ENCODE data around the gene DPCD.

The DPCD gene

GRCh38 chr10:101587725-101588653, at the start of gene DPCD, which contains the start of gene POLL:
Gene DPCD, plus strand, starts transcription at chr10:101588321. Its CDS starts 16 bp downstream, at chr10:101588337.
Gene POLL, minus strand, starts transcription at chr10:101588257. Its CDS starts 897 bp downstream, at chr10:101587360.
- ChIA-PET CTCF (interaction anchor here (0.6 to 2.3 kb wide), 5 partner anchors 15 to 427 kb away, joined by 3 to 7 read pairs (median 3); no protein-coding TSS in a partner anchor), POLR2A (ENCODE audit: low non-redundant PET) (interaction anchor here (0.6 to 0.8 kb wide), 2 partner anchors 10 to 233 kb away, joined by 3 read pairs; no protein-coding TSS in a partner anchor)
- TF ChIP-seq CTCF (conservative IDR thresholded peaks at IDR 0.05; ENCODE audit: low read depth) = no peak
- peak; percentile 98 for DNase-seq (ENCODE audit: low spot score)
- H3K27ac ChIP-seq = peak within 1 kb of the TSS; percentile 62

GRCh38 chr10:101538446-101538845, 49.7 kb upstream of the DPCD start:
- TF ChIP-seq CTCF (conservative IDR thresholded peaks at IDR 0.05; ENCODE audit: low read depth) = no peak
- H3K27ac ChIP-seq = no peak overlapping the region
- POLR2A ChIA-PET (ENCODE audit: low non-redundant PET) = no interaction called here
- DNase-seq (ENCODE audit: low spot score) = no peak
- CTCF ChIA-PET = interaction anchor here (0.7 kb wide), 1 partner anchor 742 kb away, joined by 5 read pairs; no protein-coding TSS in a partner anchor

DNA sequence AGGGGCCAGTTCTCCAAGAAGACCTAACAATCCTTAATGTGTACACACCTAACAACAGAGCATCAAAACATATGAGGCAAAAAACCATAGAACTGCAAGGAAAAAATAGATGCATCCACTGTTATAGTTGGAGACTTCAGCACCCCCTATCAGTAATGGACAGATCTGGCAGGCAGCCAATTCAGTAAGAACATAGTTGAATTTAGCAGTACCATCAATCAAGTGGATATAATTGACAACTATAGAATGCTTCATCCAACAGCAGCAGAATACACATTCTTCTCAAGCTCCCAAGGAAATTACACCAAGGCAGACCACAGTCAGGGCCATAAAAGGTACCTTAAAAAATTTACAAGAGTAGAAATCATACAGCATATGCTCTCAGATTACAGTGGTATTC, 42.2 kb upstream of the DPCD start:
- no peak for DNase-seq (ENCODE audit: low spot score)
- H3K27ac ChIP-seq = no peak overlapping the region
- ChIA-PET POLR2A (ENCODE audit: low non-redundant PET) (no interaction called here), CTCF (interaction anchor here (0.6 to 1.4 kb wide), 4 partner anchors 9 to 383 kb away, joined by 3 to 6 read pairs (median 3); no protein-coding TSS in a partner anchor)
- no peak for TF ChIP-seq CTCF (conservative IDR thresholded peaks at IDR 0.05; ENCODE audit: low read depth)

DNA sequence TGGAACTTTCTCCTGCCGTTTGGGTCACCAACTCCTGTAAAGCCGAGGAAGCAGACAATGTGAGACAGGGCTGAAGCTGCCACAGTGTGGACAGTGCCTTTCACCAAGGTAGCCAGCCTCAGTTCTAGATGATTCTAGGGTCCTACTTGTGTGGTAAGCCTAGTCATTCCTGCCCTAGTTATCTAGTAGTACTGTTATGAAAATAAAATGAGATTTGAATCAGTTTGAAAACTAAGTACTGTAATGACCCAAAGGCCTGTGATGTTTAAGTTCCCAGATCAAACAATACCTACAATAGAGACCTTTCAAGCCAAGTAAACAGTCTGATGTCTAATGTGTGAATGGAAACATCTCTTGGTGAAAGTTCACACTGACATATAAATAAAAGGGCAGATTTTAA, 37.2 kb upstream of the DPCD start:
- H3K27ac ChIP-seq = no peak overlapping the region
- no peak for DNase-seq (ENCODE audit: low spot score)
- TF ChIP-seq CTCF (conservative IDR thresholded peaks at IDR 0.05; ENCODE audit: low read depth) = no peak
- CTCF ChIA-PET = interaction anchor here (1.8 kb wide), 1 partner anchor 13 kb away, joined by 5 read pairs; no protein-coding TSS in a partner anchor
- POLR2A ChIA-PET (ENCODE audit: low non-redundant PET) = no interaction called here

DNA sequence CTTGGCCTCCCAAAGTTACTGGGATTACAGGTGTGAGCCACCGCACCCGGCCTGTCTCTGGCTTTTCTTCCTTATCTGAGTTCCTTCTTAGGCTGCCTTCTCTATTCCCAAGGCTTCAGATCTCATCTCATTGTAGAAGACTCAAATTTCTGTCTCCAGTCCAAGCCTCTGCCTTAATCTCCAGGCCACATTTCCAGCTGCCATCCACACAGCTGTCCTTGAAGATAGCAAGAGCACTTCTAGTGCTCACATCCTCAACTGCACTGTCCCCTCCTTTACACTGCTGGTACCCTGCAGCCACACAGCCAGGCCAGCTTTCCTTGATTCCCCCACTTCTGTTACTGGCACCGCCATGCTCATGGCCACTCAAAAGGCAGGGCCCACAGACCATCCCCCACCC, 35.7 kb upstream of the DPCD start:
- DNase-seq (ENCODE audit: low spot score) = no peak
- ChIA-PET POLR2A (ENCODE audit: low non-redundant PET) (no interaction called here), CTCF (interaction anchor here (0.6 to 1.8 kb wide), 3 partner anchors 15 to 288 kb away, joined by 4 to 5 read pairs (median 4); no protein-coding TSS in a partner anchor)
- no peak overlapping the region for H3K27ac ChIP-seq
- TF ChIP-seq CTCF (conservative IDR thresholded peaks at IDR 0.05; ENCODE audit: low read depth) = no peak

DNA sequence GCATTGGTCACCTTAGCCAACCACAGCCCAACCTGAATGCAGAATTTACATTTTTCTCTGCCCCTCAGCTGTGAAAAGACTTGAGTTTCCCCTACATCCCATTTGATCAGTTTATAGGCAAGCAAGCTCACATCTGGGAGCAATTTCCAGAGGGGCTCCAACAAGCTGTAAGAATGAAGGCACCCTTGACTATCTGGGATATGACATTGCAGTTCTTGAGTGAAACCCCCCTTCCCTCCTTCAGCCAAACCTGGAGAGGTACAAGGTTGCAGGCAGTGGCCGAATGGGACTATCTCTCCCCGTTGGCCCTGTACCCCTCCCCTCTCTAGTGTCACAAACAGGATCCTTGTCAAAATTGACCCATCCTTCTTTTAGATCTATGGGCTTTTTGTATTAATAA, 30.6 kb upstream of the DPCD start:
- ChIA-PET POLR2A (ENCODE audit: low non-redundant PET) (no interaction called here), CTCF (interaction anchor here (1.5 kb wide), 1 partner anchor 343 kb away, joined by 5 read pairs; no protein-coding TSS in a partner anchor)
- H3K27ac ChIP-seq = peak overlapping the region; percentile 78
- no peak for TF ChIP-seq CTCF (conservative IDR thresholded peaks at IDR 0.05; ENCODE audit: low read depth)
- DNase-seq (ENCODE audit: low spot score) = no peak

Measured in RWPE1 (cell line).